PFSK-1 (cell line): ENCODE measurements around the gene LIPT2.

ENCODE experiments used
- POLR2AphosphoS5 ChIP-seq: IDR thresholded peaks from 2 replicates; pipeline ENCODE4 v1.6.1; 2012; ENCODE audit warnings: low read depth, mild to moderate bottlenecking, control low read depth, low read length, moderate library complexity
- REST ChIP-seq, 2 experiments: IDR thresholded peaks; 2 replicates each; pipeline versions ENCODE4 v1.6.1 to v1.8.0; 2011 to 2012; ENCODE audit warnings: low read depth in 2 of 2, low read length in 2 of 2, control low read depth in 1 of 2, inconsistent platforms in 1 of 2, mild to moderate bottlenecking in 1 of 2, moderate library complexity in 1 of 2; ENCODE audit not compliant: insufficient read depth in 1 of 2
- SIN3A ChIP-seq: IDR thresholded peaks from 2 replicates; pipeline ENCODE4 v1.6.1; 2012; ENCODE audit warnings: mild to moderate bottlenecking, low read length, moderate library complexity, borderline replicate concordance; ENCODE audit not compliant: insufficient read depth
- TAF1 ChIP-seq: IDR thresholded peaks from 2 replicates; pipeline ENCODE4 v1.6.1; 2012; ENCODE audit warnings: low read length, control low read depth, borderline replicate concordance; ENCODE audit not compliant: insufficient read depth

GRCh38 chr11:74478877-74479731 lies 14.4 kb downstream of the LIPT2 start:
- no peak for TF ChIP-seq POLR2AphosphoS5
- no peak for TF ChIP-seq TAF1
- no peak for TF ChIP-seq REST (IDR thresholded peaks at IDR 0.05; ENCODE audit: insufficient read depth in 1 of 2, low read depth in 2 of 2, low read length in 2 of 2)
- TF ChIP-seq SIN3A: no peak
